Brain microvascular endothelial cell (primary cell): ENCODE data around the gene C1orf141.

Source experiments
- DNase-seq: peaks from one replicate; pipeline ENCODE4 v3.0.0-alpha.2; 2020
- H3K27ac ChIP-seq: fragments of 250-450 bp; sonication (Bioruptor Pico); 2 replicates; pipeline ENCODE4 v1.5.1; 2020; ENCODE audit warnings: mild to moderate bottlenecking, moderate library complexity
- H3K27me3 ChIP-seq: fragments of 250-450 bp; sonication (Bioruptor Pico); replicated peaks from 2 replicates; pipeline ENCODE4 v1.5.1; 2020; ENCODE audit warnings: mild to moderate bottlenecking
- H3K36me3 ChIP-seq: fragments of 250-450 bp; sonication (Bioruptor Pico); replicated peaks from 2 replicates; pipeline ENCODE4 v1.5.1; 2020; ENCODE audit warnings: mild to moderate bottlenecking
- H3K4me3 ChIP-seq: 2 replicates; pipeline ENCODE4 v1.5.1; 2011; ENCODE audit warnings: low read depth, mild to moderate bottlenecking, control low read depth, low read length, moderate library complexity
- in situ Hi-C: cut with HindIII; loops from 2 replicates; pipeline ENCODE4 v1.10.0; 2017; ENCODE audit warnings: low sequenced_read_pairs, low pct_ligation_motif_present
- TF ChIP-seq, protein P1 (sequence below): IDR thresholded peaks from 2 replicates; pipeline ENCODE4 v1.5.1; 2011; ENCODE audit warnings: low read depth, mild to moderate bottlenecking, moderate library complexity, low read length, control low read depth, inconsistent platforms; ENCODE audit errors: missing control alignments

C1orf141 gene

DNA sequence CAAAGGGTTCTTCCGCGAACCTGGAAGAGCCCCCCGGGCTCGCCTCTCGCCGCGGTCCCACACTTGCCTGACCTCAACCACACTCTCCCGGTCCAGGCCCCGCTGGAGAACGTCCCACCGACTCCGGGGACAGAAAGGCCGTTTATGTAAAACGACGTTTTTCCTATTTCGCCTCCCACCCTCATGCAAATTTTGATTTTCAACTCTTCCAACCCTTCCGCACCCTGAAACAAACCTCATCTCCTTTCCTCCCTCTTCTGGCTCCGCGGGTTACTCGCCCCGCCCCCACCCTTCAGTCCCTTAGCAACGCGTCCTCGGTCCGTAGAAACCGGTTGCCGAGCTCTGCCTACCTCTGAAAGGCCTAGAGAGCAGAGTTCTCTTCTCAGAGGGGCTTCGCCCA lies at the start of gene C1orf141:
Gene C1orf141, minus strand, starts transcription at position 276 of the 400 bp plus-strand sequence. CDS start 7,730 bp downstream, outside the sequence.
- DNase-seq, result no peak
- H3K4me3 ChIP-seq, result peak within 1 kb of the TSS; percentile 55
- no peaks in the 10 kb centered on the region for H3K36me3 ChIP-seq
- in situ Hi-C loops, result no loop called here
- no peak within 1 kb of the TSS for H3K27ac ChIP-seq
- no peaks in the 10 kb centered on the region for H3K27me3 ChIP-seq
- TF ChIP-seq, protein P1, sequence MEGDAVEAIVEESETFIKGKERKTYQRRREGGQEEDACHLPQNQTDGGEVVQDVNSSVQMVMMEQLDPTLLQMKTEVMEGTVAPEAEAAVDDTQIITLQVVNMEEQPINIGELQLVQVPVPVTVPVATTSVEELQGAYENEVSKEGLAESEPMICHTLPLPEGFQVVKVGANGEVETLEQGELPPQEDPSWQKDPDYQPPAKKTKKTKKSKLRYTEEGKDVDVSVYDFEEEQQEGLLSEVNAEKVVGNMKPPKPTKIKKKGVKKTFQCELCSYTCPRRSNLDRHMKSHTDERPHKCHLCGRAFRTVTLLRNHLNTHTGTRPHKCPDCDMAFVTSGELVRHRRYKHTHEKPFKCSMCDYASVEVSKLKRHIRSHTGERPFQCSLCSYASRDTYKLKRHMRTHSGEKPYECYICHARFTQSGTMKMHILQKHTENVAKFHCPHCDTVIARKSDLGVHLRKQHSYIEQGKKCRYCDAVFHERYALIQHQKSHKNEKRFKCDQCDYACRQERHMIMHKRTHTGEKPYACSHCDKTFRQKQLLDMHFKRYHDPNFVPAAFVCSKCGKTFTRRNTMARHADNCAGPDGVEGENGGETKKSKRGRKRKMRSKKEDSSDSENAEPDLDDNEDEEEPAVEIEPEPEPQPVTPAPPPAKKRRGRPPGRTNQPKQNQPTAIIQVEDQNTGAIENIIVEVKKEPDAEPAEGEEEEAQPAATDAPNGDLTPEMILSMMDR, result no peak

DNA sequence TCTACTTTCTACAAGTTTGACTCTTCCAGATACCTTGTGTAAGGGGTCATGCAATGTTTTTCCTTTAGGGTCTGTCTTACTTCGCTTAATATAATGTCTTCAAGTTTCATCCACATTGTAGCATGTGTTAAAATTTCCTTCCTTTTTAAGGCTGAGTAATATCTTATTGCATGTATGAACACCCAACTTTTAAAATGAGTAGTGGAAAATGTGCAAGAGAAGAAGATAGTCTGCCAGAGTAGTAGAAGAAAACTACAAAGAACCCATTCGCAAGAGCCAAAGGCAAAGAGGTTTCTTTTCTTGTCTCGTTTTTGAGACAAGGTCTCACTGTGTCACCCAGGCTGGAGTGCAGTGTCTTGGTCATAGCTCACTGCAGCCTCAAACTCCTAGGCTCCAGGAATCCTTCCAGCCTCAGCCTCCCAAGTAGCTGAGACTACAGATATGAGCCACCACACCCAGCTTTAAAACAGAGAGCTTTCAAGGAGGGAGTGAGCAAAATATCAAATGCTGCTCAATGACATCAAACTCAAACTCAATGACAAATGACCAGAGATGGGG lies 40.8 kb upstream of the C1orf141 start:
- TF ChIP-seq, protein P1, result no peak
- no peak for DNase-seq
- in situ Hi-C loops, result no loop called here

DNA sequence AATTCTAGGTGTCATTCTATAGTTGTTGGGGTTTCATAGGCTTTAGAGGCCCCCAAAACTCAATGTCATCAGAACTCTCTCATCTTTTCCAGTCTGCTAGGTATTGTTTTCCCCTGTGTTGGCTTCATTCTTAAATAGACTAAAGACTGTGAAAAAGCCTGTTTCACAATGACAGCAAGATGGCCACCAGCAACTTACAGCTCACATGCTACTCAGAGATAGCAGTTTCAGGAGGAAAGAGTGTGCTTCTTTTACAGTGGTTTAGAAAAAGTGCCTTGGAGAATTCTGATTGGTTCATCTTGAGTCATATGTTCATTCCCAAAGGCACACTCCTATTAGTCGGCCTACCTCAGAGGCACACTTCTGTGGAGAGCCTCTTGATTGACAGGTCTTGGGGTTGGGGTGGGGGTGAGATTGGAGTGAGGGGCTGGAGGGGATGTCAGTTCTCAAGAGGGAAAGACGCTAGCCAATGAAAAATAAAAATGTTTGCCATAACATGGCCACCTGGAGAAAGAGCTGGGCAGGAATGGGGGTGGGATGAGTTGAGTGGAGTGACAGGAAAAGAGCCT lies 40.0 kb upstream of the C1orf141 start:
- DNase-seq, result no peak
- Histone ChIP-seq H3K27ac (no peak overlapping the region), H3K27me3 (no peaks in the 10 kb centered on the region), H3K4me3 (no peak overlapping the region), H3K36me3 (no peaks in the 10 kb centered on the region)
- in situ Hi-C loops, result no loop called here
- TF ChIP-seq, protein P1, result no peak

More for the DNA sequence above, 40.8 kb upstream of the C1orf141 start:
- no peaks in the 10 kb centered on the region for H3K27me3 ChIP-seq
- no peaks in the 10 kb centered on the region for H3K36me3 ChIP-seq
- no peak overlapping the region for H3K4me3 ChIP-seq
- no peak overlapping the region for H3K27ac ChIP-seq

DNA sequence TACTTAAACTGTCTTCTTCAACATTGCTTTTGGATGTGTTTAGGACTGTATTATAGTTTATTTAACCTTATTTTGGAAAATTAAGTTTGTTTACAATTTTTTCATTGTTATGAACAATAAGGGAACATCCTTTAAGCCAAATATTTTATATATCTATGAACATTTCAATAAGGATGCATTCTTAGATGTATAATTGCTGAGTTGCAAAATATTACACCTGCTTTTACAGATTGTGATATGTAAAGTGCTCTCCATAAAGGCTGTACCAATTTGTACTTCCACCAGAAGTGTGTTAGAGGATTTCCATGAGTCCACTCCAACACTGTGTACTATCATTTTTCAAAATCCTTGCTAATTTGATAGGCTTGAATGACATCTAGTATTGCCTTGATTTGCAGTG lies 39.2 kb upstream of the C1orf141 start:
- H3K27me3 ChIP-seq, result no peaks in the 10 kb centered on the region
- H3K27ac ChIP-seq, result no peak overlapping the region
- H3K36me3 ChIP-seq, result no peaks in the 10 kb centered on the region
- no peak overlapping the region for H3K4me3 ChIP-seq
- no peak for DNase-seq
- in situ Hi-C loops, result no loop called here
- TF ChIP-seq, protein P1, result no peak

DNA sequence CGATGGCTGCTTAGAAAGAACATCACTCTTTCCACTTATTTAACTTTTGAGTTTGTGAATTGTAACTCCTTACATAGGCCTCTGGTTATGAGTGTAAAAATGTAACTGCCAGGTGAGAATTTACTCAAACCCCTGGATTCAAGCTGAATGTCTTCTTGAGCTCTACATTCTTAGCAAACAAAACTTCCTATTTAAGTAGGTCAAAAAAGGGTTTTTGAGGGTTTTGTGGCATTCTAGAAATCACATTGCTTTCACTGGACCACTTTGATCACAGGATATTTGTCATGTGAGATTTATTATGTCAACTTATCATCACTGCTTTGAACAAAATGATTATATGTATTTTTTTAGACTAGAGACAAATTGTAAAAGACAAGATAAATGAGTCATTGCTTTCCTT lies 37.2 kb upstream of the C1orf141 start:
- no peaks in the 10 kb centered on the region for H3K27me3 ChIP-seq
- no peak overlapping the region for H3K4me3 ChIP-seq
- in situ Hi-C loops, result no loop called here
- no peak overlapping the region for H3K27ac ChIP-seq
- no peak for DNase-seq
- H3K36me3 ChIP-seq, result no peaks in the 10 kb centered on the region
- TF ChIP-seq, protein P1, result no peak

DNA sequence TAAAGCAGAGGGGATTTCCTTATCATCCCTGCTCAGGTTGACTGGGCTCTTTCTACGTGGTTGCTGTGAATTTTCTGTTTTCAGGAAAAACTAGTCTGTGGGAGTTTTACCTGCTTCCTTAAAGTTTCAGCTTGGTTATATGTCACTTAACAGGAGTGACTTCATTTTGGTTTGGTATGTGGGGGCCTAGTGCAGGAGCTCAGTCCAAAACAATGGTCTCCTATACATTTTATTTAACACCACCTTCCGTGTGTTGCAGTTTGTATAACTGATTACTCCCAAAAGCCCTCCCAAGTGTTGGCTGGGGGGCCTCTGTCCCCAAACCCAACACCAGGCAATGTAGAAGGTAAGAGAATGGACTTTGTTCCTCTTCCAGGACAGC lies 36.8 kb upstream of the C1orf141 start:
- TF ChIP-seq, protein P1, result no peak
- Histone ChIP-seq H3K27me3 (no peaks in the 10 kb centered on the region), H3K4me3 (no peak overlapping the region), H3K27ac (no peak overlapping the region), H3K36me3 (no peaks in the 10 kb centered on the region)
- in situ Hi-C loops, result no loop called here
- DNase-seq, result no peak
